Lung (tissue), 16 donors: ENCODE data around the gene OTOR. TPM values are rescaled to one million over a fixed set of nuclear protein-coding genes. Genes with fewer than 3 reads are reported as not detected.

ENCODE experiments used
- ATAC-seq: fragments of 200-7000 bp; cut with Tn5 transposase; one replicate; pipeline ENCODE4 v1.9.1; 2020; ENCODE audit warnings: moderate number of reproducible peaks; ENCODE audit not compliant: insufficient read depth, low FRiP score
- DNase-seq, 3 donors: peaks; one replicate each; pipeline ENCODE4 v3.0.0-alpha.2; 2013 to 2017
- H3K27ac ChIP-seq, 2 donors: one replicate each; pipeline ENCODE4 v1.5.1; 2013; ENCODE audit warnings: mild to moderate bottlenecking in 2 of 2, moderate library complexity in 2 of 2, control low read depth in 1 of 2, inconsistent platforms in 1 of 2, low read depth in 1 of 2, low read length in 1 of 2
- H3K27me3 ChIP-seq, 3 donors: one replicate each; pipeline ENCODE4 v1.5.1; 2013; ENCODE audit warnings: low read length in 2 of 3; ENCODE audit not compliant: control insufficient read depth in 3 of 3, insufficient read depth in 3 of 3
- H3K36me3 ChIP-seq, 4 donors: one replicate each; pipeline ENCODE4 v1.5.1; 2013; ENCODE audit warnings: low read length in 4 of 4, mild to moderate bottlenecking in 1 of 4, moderate library complexity in 1 of 4; ENCODE audit not compliant: control insufficient read depth in 4 of 4, insufficient read depth in 4 of 4
- H3K4me1 ChIP-seq, 5 donors: one replicate each; pipeline ENCODE4 v1.5.1; 2013; ENCODE audit warnings: low read length in 5 of 5, mild to moderate bottlenecking in 2 of 5, moderate library complexity in 1 of 5; ENCODE audit not compliant: control insufficient read depth in 5 of 5, insufficient read depth in 5 of 5
- H3K4me3 ChIP-seq: one replicate; pipeline ENCODE4 v1.5.1; 2013; ENCODE audit warnings: mild to moderate bottlenecking, control low read depth, moderate library complexity
- H3K9ac ChIP-seq, 2 donors: one replicate each; pipeline ENCODE4 v1.5.1; 2013; ENCODE audit warnings: low read length in 2 of 2, control low read depth in 1 of 2; ENCODE audit not compliant: insufficient read depth in 1 of 2
- H3K9me3 ChIP-seq, 4 donors: one replicate each; pipeline ENCODE4 v1.5.1; 2013; ENCODE audit warnings: low read length in 3 of 4, mild to moderate bottlenecking in 1 of 4, moderate library complexity in 1 of 4; ENCODE audit not compliant: control insufficient read depth in 4 of 4, insufficient read depth in 3 of 4
- WGBS, 2 donors: extraction: QIAGEN DNeasy Blood & Tissue Kit; methylation state at CpG; one replicate each; pipeline ENCODE4 v1.1.7; 2013; 5-methylcytosine and 5-hydroxymethylcytosine counted together
- long read RNA-seq, 5 donors: transcript quantifications; one replicate each; lab custom pipeline, GENCODE V29; 2026
- polyA plus RNA-seq, 2 donors: library from polyadenylated mRNA; stranded (reverse); fragments of 200-250 nt; gene quantifications; one replicate each; pipeline ENCODE4 v1.2.1, GENCODE V29; 2013
- total RNA-seq, 2 donors: library from RNA; depleted of rRNA in 1 of 2; stranded (reverse); fragments of >200 nt in 1 of 2; gene quantifications; one replicate each; pipeline ENCODE4 v1.2.1, GENCODE V29; 2014 to 2021
- TF ChIP-seq, protein P1 (sequence below): IDR thresholded peaks from 2 replicates; pipeline ENCODE4 v1.5.1; 2012; ENCODE audit warnings: mild to moderate bottlenecking; ENCODE audit errors: control extremely low read depth, extremely low read depth
- donor health status: control.
- donor health status: control.
- donor health status: Bipolar disorder and iron deficiency.
- donor health status: healthy.
- donor health status: DM: yes; HTN: yes; CAD: no.

OTOR gene, protein sequence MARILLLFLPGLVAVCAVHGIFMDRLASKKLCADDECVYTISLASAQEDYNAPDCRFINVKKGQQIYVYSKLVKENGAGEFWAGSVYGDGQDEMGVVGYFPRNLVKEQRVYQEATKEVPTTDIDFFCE
- total RNA-seq (not detected), polyA plus RNA-seq (not detected)
- long read RNA-seq, donor 1: 0 reads
- long read RNA-seq, donor 2: 0 reads
- long read RNA-seq, donor 3: 0 reads
- long read RNA-seq, donor 4: 0 reads
- long read RNA-seq, donor 5: 0 reads

DNA sequence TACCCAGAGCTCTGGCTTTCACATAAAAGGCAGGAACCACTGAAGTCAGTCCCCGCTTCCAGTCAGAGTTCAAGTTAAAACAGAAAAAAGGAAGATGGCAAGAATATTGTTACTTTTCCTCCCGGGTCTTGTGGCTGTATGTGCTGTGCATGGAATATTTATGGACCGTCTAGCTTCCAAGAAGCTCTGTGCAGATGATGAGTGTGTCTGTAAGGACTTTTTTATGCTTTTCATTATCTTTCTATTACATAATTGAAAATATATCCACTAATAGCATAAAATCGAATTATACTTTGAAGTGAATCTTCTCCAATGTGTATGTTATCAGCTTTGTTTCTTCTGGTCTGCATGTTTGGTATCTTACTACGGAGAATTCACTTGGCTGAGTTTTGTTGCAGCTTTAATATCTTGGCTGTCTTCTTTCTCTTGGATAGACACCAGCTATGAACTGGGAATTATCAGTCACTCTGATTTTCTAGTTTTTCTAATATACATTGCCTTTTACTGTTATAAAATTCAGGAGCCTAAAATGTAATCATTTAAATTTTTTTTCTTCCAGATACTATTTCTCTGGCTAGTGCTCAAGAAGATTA is at the start of gene OTOR:
OTOR (plus strand) TSS at position 51 of the 593 bp plus-strand sequence; CDS start at position 95, 44 bp downstream.
- DNase-seq: peak in 1 of 3 donors; percentile 26
- H3K4me1 ChIP-seq: no peaks in the 10 kb centered on the region
- peaks cover 0 to 8% (median 7%) of the 10 kb centered on the region in 3 donors for H3K27me3 ChIP-seq
- no peaks in the 10 kb centered on the region for H3K36me3 ChIP-seq
- H3K27ac ChIP-seq: no peak within 1 kb of the TSS
- no peak within 1 kb of the TSS for H3K4me3 ChIP-seq
- ATAC-seq: no peak
- no peak within 1 kb of the TSS for H3K9ac ChIP-seq
- TF ChIP-seq, protein P1, sequence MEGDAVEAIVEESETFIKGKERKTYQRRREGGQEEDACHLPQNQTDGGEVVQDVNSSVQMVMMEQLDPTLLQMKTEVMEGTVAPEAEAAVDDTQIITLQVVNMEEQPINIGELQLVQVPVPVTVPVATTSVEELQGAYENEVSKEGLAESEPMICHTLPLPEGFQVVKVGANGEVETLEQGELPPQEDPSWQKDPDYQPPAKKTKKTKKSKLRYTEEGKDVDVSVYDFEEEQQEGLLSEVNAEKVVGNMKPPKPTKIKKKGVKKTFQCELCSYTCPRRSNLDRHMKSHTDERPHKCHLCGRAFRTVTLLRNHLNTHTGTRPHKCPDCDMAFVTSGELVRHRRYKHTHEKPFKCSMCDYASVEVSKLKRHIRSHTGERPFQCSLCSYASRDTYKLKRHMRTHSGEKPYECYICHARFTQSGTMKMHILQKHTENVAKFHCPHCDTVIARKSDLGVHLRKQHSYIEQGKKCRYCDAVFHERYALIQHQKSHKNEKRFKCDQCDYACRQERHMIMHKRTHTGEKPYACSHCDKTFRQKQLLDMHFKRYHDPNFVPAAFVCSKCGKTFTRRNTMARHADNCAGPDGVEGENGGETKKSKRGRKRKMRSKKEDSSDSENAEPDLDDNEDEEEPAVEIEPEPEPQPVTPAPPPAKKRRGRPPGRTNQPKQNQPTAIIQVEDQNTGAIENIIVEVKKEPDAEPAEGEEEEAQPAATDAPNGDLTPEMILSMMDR: no peak
- WGBS, 2 donors: 81 to 87% methylated on average over 5 of the region's 5 CpGs
- H3K9me3 ChIP-seq: no peaks in the 10 kb centered on the region

DNA sequence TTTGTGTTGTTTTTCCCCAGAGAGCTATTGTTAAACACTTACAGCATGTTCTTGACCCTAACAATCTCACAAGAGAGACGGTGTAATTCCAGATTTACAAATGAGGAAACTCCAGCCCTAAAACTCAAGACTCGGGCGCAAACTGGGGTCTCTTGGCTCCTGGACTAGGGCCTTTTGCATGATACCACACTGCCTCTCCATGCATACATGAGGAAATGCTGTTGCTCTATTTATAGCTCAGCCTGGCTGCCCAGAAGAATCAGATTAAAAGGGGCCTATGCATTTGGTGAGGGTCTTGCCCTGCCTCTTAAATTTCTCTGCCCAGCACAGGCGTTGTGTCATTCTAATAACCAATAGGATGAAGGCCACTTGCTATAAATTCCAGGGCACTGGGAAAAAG is 48.9 kb upstream of the OTOR start:
- H3K27ac ChIP-seq: no peak overlapping the region
- no peak overlapping the region for H3K4me3 ChIP-seq
- no peaks in the 10 kb centered on the region for H3K36me3 ChIP-seq
- H3K27me3 ChIP-seq: no peaks in the 10 kb centered on the region
- H3K9ac ChIP-seq: no peak overlapping the region
- H3K4me1 ChIP-seq: no peaks in the 10 kb centered on the region
- 75 to 83% methylated on average over 4 of the region's 4 CpGs for WGBS, 2 donors
- TF ChIP-seq, protein P1: no peak
- DNase-seq (peak; percentile 9 to 15 (median 14)), ATAC-seq (no peak)
- no peaks in the 10 kb centered on the region for H3K9me3 ChIP-seq

DNA sequence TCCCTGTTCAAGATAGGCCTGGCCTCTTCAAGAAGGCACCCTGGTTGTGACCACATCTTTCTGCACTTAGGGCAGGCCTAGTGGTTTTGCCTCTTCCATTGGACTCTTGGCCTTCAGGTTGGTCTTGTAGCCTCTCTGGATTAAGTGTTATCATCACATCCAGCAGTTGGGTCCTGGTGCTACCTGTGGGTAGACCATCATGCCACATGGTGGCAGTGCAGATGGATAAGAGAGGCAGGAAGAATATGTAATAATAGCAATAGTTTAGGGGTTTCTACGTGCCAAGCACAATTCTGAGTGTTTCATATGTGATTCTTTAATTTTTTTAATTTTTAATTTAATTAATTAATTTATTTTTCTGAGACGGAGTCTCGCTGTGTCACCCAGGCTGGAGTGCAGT is 46.9 kb upstream of the OTOR start:
- Histone ChIP-seq H3K4me3 (no peak overlapping the region), H3K9ac (no peak overlapping the region), H3K27me3 (no peaks in the 10 kb centered on the region), H3K4me1 (no peaks in the 10 kb centered on the region), H3K9me3 (peaks cover 0 to 3% (median 0%) of the 10 kb centered on the region in 4 donors), H3K27ac (no peak overlapping the region), H3K36me3 (no peaks in the 10 kb centered on the region)
- TF ChIP-seq, protein P1: no peak
- DNase-seq (no peak), ATAC-seq (no peak)
- 51 to 57% methylated on average over 3 of the region's 3 CpGs for WGBS, 2 donors
